ENCODE results near the gene STAM2. TPM values are rescaled to one million over a fixed set of nuclear protein-coding genes. Genes with fewer than 3 reads are reported as not detected.
A peak's percentile ranks its signal among the peaks of the same experiment; 100 is the strongest.
"Not testable (repeated sequence)": the region's sequence is repeated elsewhere in the genome, so short reads cannot be mapped to it uniquely, and the experiment has no call there.

STAM2 gene
- total and polyA plus RNA-seq, 8 donors, result 34.2 to 47.6 (median 41.8) TPM

GRCh38 chr2:152115952-152116351 lies 59.6 kb downstream of the STAM2 start:
- Histone ChIP-seq H3K4me3 (no peak overlapping the region), H3K27me3 (no peaks in the 10 kb centered on the region), H3K9me3 (no peaks in the 10 kb centered on the region), H3K36me3 (peaks cover 0 to 7% of the 10 kb centered on the region in 2 donors), H3K27ac (no peak overlapping the region), H3K4me1 (no peaks in the 10 kb centered on the region)
- no peak for TF ChIP-seq CTCF (IDR thresholded peaks at IDR 0.05)
- DNase-seq (no peak), ATAC-seq (peak; percentile 27)
- intact Hi-C loops (cut with DNase I), result no loop called here

GRCh38 chr2:152114366-152114765 lies 61.2 kb downstream of the STAM2 start:
- H3K27ac ChIP-seq, result no peak overlapping the region
- no peaks in the 10 kb centered on the region for H3K9me3 ChIP-seq
- H3K36me3 ChIP-seq, result no peaks in the 10 kb centered on the region
- no peak overlapping the region for H3K4me3 ChIP-seq
- no peaks in the 10 kb centered on the region for H3K27me3 ChIP-seq
- intact Hi-C loops (cut with DNase I), result no loop called here
- no peak for ATAC-seq
- TF ChIP-seq CTCF (IDR thresholded peaks at IDR 0.05), result no peak
- no peaks in the 10 kb centered on the region for H3K4me1 ChIP-seq
- DNase-seq, result no peak

GRCh38 chr2:152107140-152107539 lies 68.4 kb downstream of the STAM2 start:
- DNase-seq; intact Hi-C loops (cut with DNase I); H3K4me1 ChIP-seq; H3K9me3 ChIP-seq; H3K36me3 ChIP-seq; ATAC-seq; H3K4me3 ChIP-seq; H3K27me3 ChIP-seq; H3K27ac ChIP-seq: not testable (repeated sequence)

GRCh38 chr2:152106464-152106863 lies 69.1 kb downstream of the STAM2 start:
- no peak for ATAC-seq
- no peaks in the 10 kb centered on the region for H3K4me1 ChIP-seq
- intact Hi-C loops (cut with DNase I), result no loop called here
- TF ChIP-seq CTCF (IDR thresholded peaks at IDR 0.05), result no peak
- no peak overlapping the region for H3K4me3 ChIP-seq
- no peak overlapping the region for H3K27ac ChIP-seq
- no peak for DNase-seq
- H3K36me3 ChIP-seq, result no peaks in the 10 kb centered on the region
- peaks cover under 1 to 6% of the 10 kb centered on the region in 2 donors for H3K27me3 ChIP-seq
- no peaks in the 10 kb centered on the region for H3K9me3 ChIP-seq

- Histone ChIP-seq H3K27ac (no peak overlapping the region), H3K9me3 (no peaks in the 10 kb centered on the region), H3K4me1 (peaks cover 0 to 14% of the 10 kb centered on the region in 2 donors), H3K27me3 (peaks cover 16 to 33% of the 10 kb centered on the region in 2 donors), H3K36me3 (no peaks in the 10 kb centered on the region), H3K4me3 (no peak overlapping the region)
- no peak for TF ChIP-seq CTCF (IDR thresholded peaks at IDR 0.05)
- intact Hi-C loops (cut with DNase I), result no loop called here
- DNase-seq (no peak), ATAC-seq (no peak)
Observed at GRCh38 chr2:152103271-152103670, 72.3 kb downstream of the STAM2 start.

- H3K27me3 ChIP-seq, result peaks cover 16 to 46% of the 10 kb centered on the region in 2 donors
Observed at GRCh38 chr2:152100961-152101360, 74.6 kb downstream of the STAM2 start.

More at GRCh38 chr2:152100961-152101360, 74.6 kb downstream of the STAM2 start:
- ATAC-seq, result no peak
- Histone ChIP-seq H3K4me3 (no peak overlapping the region), H3K9me3 (no peaks in the 10 kb centered on the region), H3K36me3 (no peaks in the 10 kb centered on the region), H3K4me1 (peaks cover 0 to 25% of the 10 kb centered on the region in 2 donors), H3K27ac (no peak overlapping the region)
- DNase-seq, result no peak
- intact Hi-C loops (cut with DNase I), result no loop called here
- TF ChIP-seq CTCF (IDR thresholded peaks at IDR 0.05), result no peak

Data from left lung (tissue), 10 donors.